Measurements from ENCODE around the gene KIF17. TPM values are rescaled to one million over a fixed set of nuclear protein-coding genes. Genes with fewer than 3 reads are reported as not detected.

Gene KIF17
- polyA plus RNA-seq, 1 donor from 2014 or later = 10.0 TPM

- Histone ChIP-seq H3K9me2 (ENCODE audit: insufficient read depth, low read length) (no peaks in the 10 kb centered on the region), H4K20me1 (ENCODE audit: insufficient read depth) (no peaks in the 10 kb centered on the region), H3K36me3 (ENCODE audit: insufficient read depth, low read length) (no peaks in the 10 kb centered on the region), H3K9me3 (ENCODE audit: low read length) (no peaks in the 10 kb centered on the region), H3K4me2 (ENCODE audit: low read length) (no peak overlapping the region), H3K79me2 (replicated peaks; ENCODE audit: insufficient read depth, low read length) (no peaks in the 10 kb centered on the region), H3K27me3 (ENCODE audit: insufficient read depth, low read depth, low read length) (no peaks in the 10 kb centered on the region), H2AFZ (ENCODE audit: low read depth, low read length) (no peak overlapping the region), H3K27ac (ENCODE audit: low read length) (no peak overlapping the region), H3F3A (ENCODE audit: insufficient read depth, low read length, poor library complexity, severe bottlenecking) (no peaks in the 10 kb centered on the region), H3K9ac (ENCODE audit: low read length) (no peak overlapping the region), H3K4me3 (ENCODE audit: low read length) (no peak overlapping the region)
- TF ChIP-seq POLR2AphosphoS5 (IDR thresholded peaks at IDR 0.05) = no peak
- TF ChIP-seq EZH2 (IDR thresholded peaks at IDR 0.05; ENCODE audit: borderline replicate concordance, insufficient read depth, low read length, poor library complexity, severe bottlenecking) = no peak
- TF ChIP-seq, protein P1, sequence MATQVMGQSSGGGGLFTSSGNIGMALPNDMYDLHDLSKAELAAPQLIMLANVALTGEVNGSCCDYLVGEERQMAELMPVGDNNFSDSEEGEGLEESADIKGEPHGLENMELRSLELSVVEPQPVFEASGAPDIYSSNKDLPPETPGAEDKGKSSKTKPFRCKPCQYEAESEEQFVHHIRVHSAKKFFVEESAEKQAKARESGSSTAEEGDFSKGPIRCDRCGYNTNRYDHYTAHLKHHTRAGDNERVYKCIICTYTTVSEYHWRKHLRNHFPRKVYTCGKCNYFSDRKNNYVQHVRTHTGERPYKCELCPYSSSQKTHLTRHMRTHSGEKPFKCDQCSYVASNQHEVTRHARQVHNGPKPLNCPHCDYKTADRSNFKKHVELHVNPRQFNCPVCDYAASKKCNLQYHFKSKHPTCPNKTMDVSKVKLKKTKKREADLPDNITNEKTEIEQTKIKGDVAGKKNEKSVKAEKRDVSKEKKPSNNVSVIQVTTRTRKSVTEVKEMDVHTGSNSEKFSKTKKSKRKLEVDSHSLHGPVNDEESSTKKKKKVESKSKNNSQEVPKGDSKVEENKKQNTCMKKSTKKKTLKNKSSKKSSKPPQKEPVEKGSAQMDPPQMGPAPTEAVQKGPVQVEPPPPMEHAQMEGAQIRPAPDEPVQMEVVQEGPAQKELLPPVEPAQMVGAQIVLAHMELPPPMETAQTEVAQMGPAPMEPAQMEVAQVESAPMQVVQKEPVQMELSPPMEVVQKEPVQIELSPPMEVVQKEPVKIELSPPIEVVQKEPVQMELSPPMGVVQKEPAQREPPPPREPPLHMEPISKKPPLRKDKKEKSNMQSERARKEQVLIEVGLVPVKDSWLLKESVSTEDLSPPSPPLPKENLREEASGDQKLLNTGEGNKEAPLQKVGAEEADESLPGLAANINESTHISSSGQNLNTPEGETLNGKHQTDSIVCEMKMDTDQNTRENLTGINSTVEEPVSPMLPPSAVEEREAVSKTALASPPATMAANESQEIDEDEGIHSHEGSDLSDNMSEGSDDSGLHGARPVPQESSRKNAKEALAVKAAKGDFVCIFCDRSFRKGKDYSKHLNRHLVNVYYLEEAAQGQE (IDR thresholded peaks at IDR 0.05; ENCODE audit: borderline replicate concordance) = no peak
- no peak for TF ChIP-seq MXI1 (conservative IDR thresholded peaks at IDR 0.05; ENCODE audit: poor library complexity, severe bottlenecking)
- TF ChIP-seq CTCF (IDR thresholded peaks at IDR 0.05; ENCODE audit: poor library complexity, severe bottlenecking) = no peak
- TF ChIP-seq TAF1 (IDR thresholded peaks at IDR 0.05; ENCODE audit: low read depth) = no peak
- no peak for TF ChIP-seq RAD21 (conservative IDR thresholded peaks at IDR 0.05)
- TF ChIP-seq EP300 (conservative IDR thresholded peaks at IDR 0.05; ENCODE audit: poor library complexity, severe bottlenecking) = no peak
- no peak for TF ChIP-seq SMC3 (conservative IDR thresholded peaks at IDR 0.05; ENCODE audit: poor library complexity)
Measured at GRCh38 chr1:20618550-20618949, 99.3 kb downstream of the KIF17 start.

DNA sequence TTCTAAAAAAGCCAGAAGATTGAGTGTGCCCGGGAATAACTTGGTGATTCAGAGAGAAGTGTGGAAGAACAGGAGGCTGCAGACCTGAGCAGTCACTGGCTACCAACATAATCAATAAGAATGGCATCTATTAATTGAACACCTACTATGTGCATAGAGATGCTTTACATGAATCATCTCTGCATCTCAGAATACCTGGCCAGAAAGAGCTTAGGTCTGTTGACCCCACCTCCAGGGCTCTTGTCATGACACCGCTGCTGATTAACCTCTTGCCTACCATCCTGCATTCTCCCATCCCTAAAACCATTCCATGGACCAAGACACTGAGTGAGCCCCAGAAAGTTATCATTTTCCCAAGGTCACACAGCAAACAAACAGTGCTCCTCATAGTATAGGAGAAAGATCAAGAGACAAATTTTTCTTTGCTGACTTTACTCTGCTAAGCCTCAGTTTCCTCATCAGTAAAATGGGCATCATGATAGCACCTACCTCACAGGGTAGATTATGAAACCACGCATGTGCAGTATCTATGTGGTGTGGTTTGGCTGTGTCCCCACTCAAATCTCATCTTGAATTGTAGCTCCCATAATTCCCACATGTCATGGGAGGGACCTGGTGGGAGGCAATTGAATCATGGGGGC is 100.8 kb downstream of the KIF17 start:
- H3K27me3 ChIP-seq (ENCODE audit: insufficient read depth, low read depth, low read length) = no peaks in the 10 kb centered on the region
- no peaks in the 10 kb centered on the region for H3K79me2 ChIP-seq (replicated peaks; ENCODE audit: insufficient read depth, low read length)
- no peaks in the 10 kb centered on the region for H3K9me2 ChIP-seq (ENCODE audit: insufficient read depth, low read length)
- no peak for TF ChIP-seq EZH2 (IDR thresholded peaks at IDR 0.05; ENCODE audit: borderline replicate concordance, insufficient read depth, low read length, poor library complexity, severe bottlenecking)
- H3K27ac ChIP-seq (ENCODE audit: low read length) = no peak overlapping the region
- H2AFZ ChIP-seq (ENCODE audit: low read depth, low read length) = no peak overlapping the region
- H4K20me1 ChIP-seq (ENCODE audit: insufficient read depth) = no peaks in the 10 kb centered on the region
- H3K36me3 ChIP-seq (ENCODE audit: insufficient read depth, low read length) = no peaks in the 10 kb centered on the region
- H3K9ac ChIP-seq (ENCODE audit: low read length) = no peak overlapping the region
- H3K4me3 ChIP-seq (ENCODE audit: low read length) = no peak overlapping the region
- no peaks in the 10 kb centered on the region for H3K9me3 ChIP-seq (ENCODE audit: low read length)
- no peak overlapping the region for H3K4me2 ChIP-seq (ENCODE audit: low read length)
- H3F3A ChIP-seq (ENCODE audit: insufficient read depth, low read length, poor library complexity, severe bottlenecking) = no peaks in the 10 kb centered on the region

All from neural cell (in vitro differentiated cells).